PFSK-1 (cell line): Measurements from ENCODE around the gene DNAH10.

Experiments
- POLR2AphosphoS5 ChIP-seq: IDR thresholded peaks from 2 replicates; pipeline ENCODE4 v1.6.1; 2012; ENCODE audit warnings: low read depth, mild to moderate bottlenecking, control low read depth, low read length, moderate library complexity
- SIN3A ChIP-seq: IDR thresholded peaks from 2 replicates; pipeline ENCODE4 v1.6.1; 2012; ENCODE audit warnings: mild to moderate bottlenecking, low read length, moderate library complexity, borderline replicate concordance; ENCODE audit not compliant: insufficient read depth
- TAF1 ChIP-seq: IDR thresholded peaks from 2 replicates; pipeline ENCODE4 v1.6.1; 2012; ENCODE audit warnings: low read length, control low read depth, borderline replicate concordance; ENCODE audit not compliant: insufficient read depth
- TF ChIP-seq, protein P1 (sequence below), 2 experiments: IDR thresholded peaks; 2 replicates each; pipeline versions ENCODE4 v1.6.1 to v1.8.0; 2011 to 2012; ENCODE audit warnings: low read depth in 2 of 2, low read length in 2 of 2, control low read depth in 1 of 2, inconsistent platforms in 1 of 2, mild to moderate bottlenecking in 1 of 2, moderate library complexity in 1 of 2; ENCODE audit not compliant: insufficient read depth in 1 of 2

DNA sequence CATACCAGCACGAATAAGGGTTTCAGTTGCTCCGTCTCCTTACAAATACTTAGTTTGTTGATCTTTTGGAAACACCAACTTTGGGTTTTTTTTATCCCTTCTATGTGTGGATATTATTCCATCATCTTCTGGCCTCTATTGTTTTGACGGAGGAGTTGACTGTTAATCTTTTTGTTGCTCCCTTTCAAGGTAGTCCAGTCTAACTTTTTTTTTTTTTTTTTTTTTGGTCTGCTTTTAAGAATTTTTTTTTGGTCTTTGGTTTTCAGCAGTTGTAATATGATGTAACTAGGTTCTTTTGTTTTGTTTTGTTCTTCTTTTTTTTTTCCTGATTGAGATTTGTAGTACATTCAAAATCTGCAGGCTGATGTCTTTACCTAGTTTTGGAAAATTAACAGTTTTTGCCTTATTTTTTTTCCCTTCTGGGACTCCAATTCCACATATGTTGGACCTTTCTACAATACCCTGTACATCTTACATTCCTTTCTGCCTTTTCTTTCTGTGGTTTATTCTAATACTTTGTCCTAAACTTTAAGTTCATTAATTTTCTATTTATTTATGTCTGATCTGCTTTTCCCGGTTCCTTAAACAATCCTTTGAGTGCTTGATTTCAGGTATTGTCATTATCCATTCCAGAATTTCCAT lies 54.9 kb downstream of the DNAH10 start:
- TF ChIP-seq SIN3A (no peak), POLR2AphosphoS5 (no peak), TAF1 (no peak)
- TF ChIP-seq, protein P1, sequence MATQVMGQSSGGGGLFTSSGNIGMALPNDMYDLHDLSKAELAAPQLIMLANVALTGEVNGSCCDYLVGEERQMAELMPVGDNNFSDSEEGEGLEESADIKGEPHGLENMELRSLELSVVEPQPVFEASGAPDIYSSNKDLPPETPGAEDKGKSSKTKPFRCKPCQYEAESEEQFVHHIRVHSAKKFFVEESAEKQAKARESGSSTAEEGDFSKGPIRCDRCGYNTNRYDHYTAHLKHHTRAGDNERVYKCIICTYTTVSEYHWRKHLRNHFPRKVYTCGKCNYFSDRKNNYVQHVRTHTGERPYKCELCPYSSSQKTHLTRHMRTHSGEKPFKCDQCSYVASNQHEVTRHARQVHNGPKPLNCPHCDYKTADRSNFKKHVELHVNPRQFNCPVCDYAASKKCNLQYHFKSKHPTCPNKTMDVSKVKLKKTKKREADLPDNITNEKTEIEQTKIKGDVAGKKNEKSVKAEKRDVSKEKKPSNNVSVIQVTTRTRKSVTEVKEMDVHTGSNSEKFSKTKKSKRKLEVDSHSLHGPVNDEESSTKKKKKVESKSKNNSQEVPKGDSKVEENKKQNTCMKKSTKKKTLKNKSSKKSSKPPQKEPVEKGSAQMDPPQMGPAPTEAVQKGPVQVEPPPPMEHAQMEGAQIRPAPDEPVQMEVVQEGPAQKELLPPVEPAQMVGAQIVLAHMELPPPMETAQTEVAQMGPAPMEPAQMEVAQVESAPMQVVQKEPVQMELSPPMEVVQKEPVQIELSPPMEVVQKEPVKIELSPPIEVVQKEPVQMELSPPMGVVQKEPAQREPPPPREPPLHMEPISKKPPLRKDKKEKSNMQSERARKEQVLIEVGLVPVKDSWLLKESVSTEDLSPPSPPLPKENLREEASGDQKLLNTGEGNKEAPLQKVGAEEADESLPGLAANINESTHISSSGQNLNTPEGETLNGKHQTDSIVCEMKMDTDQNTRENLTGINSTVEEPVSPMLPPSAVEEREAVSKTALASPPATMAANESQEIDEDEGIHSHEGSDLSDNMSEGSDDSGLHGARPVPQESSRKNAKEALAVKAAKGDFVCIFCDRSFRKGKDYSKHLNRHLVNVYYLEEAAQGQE (IDR thresholded peaks at IDR 0.05; ENCODE audit: insufficient read depth in 1 of 2, low read depth in 2 of 2, low read length in 2 of 2) = no peak
